ENCODE results near the gene CLPSL1. TPM values are rescaled to one million over a fixed set of nuclear protein-coding genes. Genes with fewer than 3 reads are reported as not detected.

The CLPSL1 gene
- total and polyA plus RNA-seq, 2 of the 13 experiments (the other 11 are each of a cell fraction or from before 2014, with no cell fraction given) = not detected

- TF ChIP-seq DZIP1 (CRISPR knock-in tag; IDR thresholded peaks at IDR 0.05) = peak; percentile 65; the same call in 1 of the 2 replicates
- no peak for TF ChIP-seq BCLAF1 (IDR thresholded peaks at IDR 0.05)
- TF ChIP-seq GABPA (IDR thresholded peaks at IDR 0.05; ENCODE audit: low read depth, low read length) = no peak
- TF ChIP-seq GABPA (CRISPR knock-in tag; IDR thresholded peaks at IDR 0.05; ENCODE audit: low read depth) = no peak
- no peak for TF ChIP-seq EP300 (IDR thresholded peaks at IDR 0.05; ENCODE audit: low read depth in 2 of 2, low read length in 2 of 2)
- TF ChIP-seq EP300 (CRISPR knock-in tag; IDR thresholded peaks at IDR 0.05; ENCODE audit: borderline replicate concordance) = no peak
- peak; percentile 71; the same call in 1 of the 2 replicates for TF ChIP-seq REPIN1 (CRISPR knock-in tag; IDR thresholded peaks at IDR 0.05; ENCODE audit: borderline replicate concordance, low read depth)
- TF ChIP-seq RARA (CRISPR knock-in tag; IDR thresholded peaks at IDR 0.05) = 0 out of 2 replicates have a peak, but pooled peaks have one; percentile 6
- peak; percentile 9; the same call in 1 of the 2 replicates for TF ChIP-seq PITX1 (CRISPR knock-in tag; IDR thresholded peaks at IDR 0.05)
- no peak for TF ChIP-seq ZNF501 (CRISPR knock-in tag; IDR thresholded peaks at IDR 0.05)
- TF ChIP-seq ZNF446 (CRISPR knock-in tag; IDR thresholded peaks at IDR 0.05) = no peak
- no peak for TF ChIP-seq CCDC6 (CRISPR knock-in tag; IDR thresholded peaks at IDR 0.05)
- no peak for TF ChIP-seq ZFP1 (CRISPR knock-in tag; IDR thresholded peaks at IDR 0.05)
- no peak for TF ChIP-seq ZSCAN31 (CRISPR knock-in tag; IDR thresholded peaks at IDR 0.05; ENCODE audit: low read depth)
- TF ChIP-seq ZNF691 (CRISPR knock-in tag; IDR thresholded peaks at IDR 0.05; ENCODE audit: borderline replicate concordance, low read depth) = no peak
- TF ChIP-seq TAF15 (IDR thresholded peaks at IDR 0.05; ENCODE audit: low read depth, low read length, poor library complexity, severe bottlenecking) = peak; percentile 72
- TF ChIP-seq MYNN (CRISPR knock-in tag; IDR thresholded peaks at IDR 0.05; ENCODE audit: low read depth) = no peak
- no peak for TF ChIP-seq MAFF (IDR thresholded peaks at IDR 0.05; ENCODE audit: low read depth, low read length)
- TF ChIP-seq ZNF674 (CRISPR knock-in tag; IDR thresholded peaks at IDR 0.05; ENCODE audit: low read depth) = no peak
- no peak for TF ChIP-seq KDM6A (CRISPR knock-in tag; IDR thresholded peaks at IDR 0.05; ENCODE audit: low read depth)
- no peak for TF ChIP-seq YEATS4 (CRISPR knock-in tag; IDR thresholded peaks at IDR 0.05; ENCODE audit: borderline replicate concordance)
- no peak for TF ChIP-seq CENPBD1 (CRISPR knock-in tag; IDR thresholded peaks at IDR 0.05; ENCODE audit: borderline replicate concordance, low read depth)
- no peak for TF ChIP-seq SPEN (CRISPR knock-in tag; IDR thresholded peaks at IDR 0.05; ENCODE audit: low read depth)
- TF ChIP-seq PATZ1 (CRISPR knock-in tag; IDR thresholded peaks at IDR 0.05) = 0 out of 2 replicates have a peak, but pooled peaks have one; percentile 51
Observed at GRCh38 chr6:35731414-35731735, 49.4 kb upstream of the CLPSL1 start (continued).
